NCI-H2227 treated with DMSO at 0.1 percent for 48 hours (cell line): Measurements from ENCODE around the gene YAE1.

Experiments
- DNase-seq: peaks from one replicate; lab custom pipeline; 2025; lab: John Stamatoyannopoulos, UW

The YAE1 gene

DNA sequence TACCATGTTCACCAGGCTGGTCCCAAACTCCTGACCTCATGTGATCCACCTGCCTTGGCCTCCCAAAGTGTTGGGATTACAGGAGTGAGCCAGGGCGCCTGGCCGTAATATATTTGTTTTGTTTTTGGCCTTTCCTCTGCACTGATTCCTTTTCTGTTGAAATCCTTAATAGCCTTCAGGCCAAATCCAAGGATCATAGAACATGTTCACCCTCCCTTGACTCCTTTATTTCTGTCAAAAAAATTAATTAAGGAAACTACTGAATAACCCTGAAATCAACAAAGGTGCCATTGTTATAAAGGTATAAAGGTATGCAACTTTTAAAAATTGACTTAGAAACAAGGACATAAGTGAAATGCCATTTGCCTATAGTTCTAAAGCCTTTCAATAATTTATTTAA is 41.7 kb downstream of the YAE1 start:
- DNase-seq: no peak

GRCh38 chr7:39608278-39608677 is 42.1 kb downstream of the YAE1 start:
- no peak for DNase-seq

DNA sequence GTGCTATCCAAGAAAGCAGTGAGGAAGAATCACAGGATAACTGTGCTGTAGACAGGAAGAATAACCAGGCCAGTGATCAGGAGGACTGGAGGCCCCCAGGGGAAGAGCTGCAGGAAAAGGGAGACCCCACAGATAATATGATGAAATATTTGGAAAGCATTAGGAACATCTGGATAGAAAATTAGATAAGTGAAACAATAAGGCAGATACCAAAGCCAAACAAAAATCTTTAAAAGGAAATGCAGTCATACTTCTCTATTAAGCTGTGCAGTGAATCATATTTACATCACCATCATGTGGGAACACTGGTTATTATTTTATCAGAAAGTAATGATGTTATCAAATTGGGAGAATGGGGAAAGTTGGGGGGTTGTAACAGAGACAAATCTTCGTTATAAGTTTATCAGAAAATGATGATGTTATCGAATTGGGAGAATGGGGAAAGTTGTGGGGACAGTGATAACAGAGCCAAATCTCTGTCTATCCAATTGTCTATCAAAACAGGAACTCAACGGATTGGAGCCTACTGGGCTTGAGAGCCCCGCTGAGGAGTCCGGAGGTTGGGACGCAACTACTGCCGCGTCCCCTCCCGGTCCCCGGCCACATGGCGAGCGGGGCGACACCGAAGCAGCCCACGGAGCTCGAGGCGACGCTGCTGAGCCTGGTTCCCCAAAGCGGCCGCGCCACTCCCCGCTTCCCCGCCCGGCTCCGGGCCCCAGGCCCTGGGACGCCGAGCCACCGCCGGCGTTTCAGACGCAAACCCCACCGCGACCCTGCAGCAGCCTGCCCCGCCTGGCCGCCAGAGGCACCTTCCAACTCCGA is 43.1 kb downstream of the YAE1 start:
- no peak for DNase-seq

- DNase-seq: no peak
Measured at GRCh38 chr7:39609935-39610263, 43.7 kb downstream of the YAE1 start.

DNA sequence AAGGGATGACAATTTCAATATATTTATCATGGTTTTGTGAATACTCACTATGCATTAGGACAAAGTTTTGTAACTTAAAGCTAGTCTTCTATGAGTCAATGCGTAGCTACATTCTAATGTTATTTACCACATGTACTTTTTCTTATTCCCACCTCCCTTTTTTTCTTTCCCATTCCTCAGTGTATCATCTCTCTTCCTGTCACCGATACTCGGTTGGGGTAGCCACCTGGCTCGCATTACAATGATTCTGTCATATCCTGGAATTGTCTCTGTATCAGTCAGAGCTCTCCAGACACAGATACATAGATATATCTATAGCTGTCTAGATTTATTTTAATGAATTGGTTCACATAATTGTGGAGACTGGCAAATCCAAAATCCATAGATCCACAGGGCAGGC is 47.4 kb downstream of the YAE1 start:
- no peak for DNase-seq

DNA sequence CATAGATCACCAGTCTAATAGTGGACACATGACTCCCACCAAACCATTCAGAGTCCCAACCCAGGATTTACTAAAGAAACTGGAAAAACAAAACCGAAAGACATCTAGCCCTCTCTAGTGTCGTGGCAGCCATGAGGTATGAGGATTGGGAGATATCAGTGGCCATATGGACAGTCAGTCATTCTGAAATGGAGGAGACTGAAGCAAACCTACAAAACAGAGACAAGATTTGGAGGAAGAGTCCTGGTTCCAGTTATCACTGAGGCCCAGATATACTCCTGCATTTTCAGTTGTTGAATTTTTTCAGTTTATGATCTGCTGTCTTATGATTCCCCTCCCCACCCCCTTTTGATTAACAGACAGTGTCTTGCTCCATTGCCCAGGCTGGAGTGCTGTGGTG is 48.1 kb downstream of the YAE1 start:
- no peak for DNase-seq

DNA sequence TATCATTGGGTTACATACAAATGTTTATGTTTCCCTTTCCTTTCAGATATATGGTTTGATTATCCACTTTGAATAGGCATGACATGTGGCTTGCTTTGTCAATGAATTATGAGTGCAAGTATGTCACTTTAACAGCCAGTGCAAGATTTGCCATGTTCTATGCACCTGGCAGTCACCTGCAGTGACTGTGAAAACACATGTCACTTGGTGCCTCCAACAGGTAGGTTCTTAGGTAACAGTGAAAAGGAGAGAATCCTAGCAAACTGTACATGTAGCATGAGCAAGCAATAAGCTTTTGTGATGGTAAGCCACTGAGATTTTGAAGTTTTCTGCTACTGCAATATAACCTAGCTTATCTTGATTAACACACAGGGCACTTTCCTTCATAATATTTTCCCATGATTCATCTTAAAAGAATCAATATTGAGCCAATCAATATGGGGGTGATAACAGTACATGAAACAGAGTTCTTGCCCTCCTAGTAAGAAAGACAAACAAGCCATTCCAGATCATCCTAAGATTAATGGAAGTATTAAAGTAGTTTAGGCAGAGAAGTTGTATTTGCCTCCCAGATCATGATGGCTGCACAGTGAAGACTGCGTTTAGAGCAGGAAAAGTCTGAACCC is 49.3 kb downstream of the YAE1 start:
- DNase-seq: no peak

- no peak for DNase-seq
Measured at GRCh38 chr7:39616138-39616537, 49.9 kb downstream of the YAE1 start.

- DNase-seq: no peak
Measured at GRCh38 chr7:39617005-39617404, 50.8 kb downstream of the YAE1 start.

DNA sequence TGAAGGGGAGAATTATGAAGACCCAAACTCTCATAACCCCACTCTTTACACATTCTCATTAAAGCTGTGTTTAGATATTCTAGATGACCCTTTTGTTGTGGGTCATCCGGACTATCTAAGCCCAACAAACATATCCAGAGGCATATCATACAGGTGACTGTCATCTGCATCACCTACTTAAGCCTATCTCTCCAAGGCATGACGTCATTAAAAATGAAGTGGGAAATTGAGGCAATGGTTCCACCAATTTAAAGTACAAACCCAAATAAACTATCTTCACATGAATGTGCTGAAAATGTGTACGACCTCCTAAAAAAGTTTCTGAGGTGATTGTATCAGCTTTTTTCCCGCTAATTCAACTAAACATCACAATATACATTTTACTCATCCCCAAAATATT is 52.7 kb downstream of the YAE1 start:
- DNase-seq: no peak

GRCh38 chr7:39620486-39620885 is 54.3 kb downstream of the YAE1 start:
- DNase-seq: no peak

DNA sequence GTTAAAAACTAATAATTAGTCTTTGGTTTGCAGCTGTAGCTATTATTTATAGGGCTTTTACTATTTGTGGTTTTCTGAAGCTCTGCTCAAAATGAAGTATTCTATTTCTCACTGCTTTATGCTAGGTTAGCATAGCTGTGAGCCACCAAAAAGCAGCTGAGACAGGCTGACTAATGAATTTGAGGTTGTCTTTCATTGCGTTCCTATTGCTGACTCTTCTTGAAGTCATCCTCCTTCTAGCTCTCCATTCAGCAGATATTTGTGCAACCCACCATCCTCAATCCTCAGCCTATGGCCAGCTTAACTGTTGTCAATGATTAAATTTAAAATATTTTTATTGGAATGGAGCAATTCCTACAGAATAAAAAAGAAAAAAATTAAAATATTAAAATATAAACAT is 55.1 kb downstream of the YAE1 start:
- no peak for DNase-seq

DNA sequence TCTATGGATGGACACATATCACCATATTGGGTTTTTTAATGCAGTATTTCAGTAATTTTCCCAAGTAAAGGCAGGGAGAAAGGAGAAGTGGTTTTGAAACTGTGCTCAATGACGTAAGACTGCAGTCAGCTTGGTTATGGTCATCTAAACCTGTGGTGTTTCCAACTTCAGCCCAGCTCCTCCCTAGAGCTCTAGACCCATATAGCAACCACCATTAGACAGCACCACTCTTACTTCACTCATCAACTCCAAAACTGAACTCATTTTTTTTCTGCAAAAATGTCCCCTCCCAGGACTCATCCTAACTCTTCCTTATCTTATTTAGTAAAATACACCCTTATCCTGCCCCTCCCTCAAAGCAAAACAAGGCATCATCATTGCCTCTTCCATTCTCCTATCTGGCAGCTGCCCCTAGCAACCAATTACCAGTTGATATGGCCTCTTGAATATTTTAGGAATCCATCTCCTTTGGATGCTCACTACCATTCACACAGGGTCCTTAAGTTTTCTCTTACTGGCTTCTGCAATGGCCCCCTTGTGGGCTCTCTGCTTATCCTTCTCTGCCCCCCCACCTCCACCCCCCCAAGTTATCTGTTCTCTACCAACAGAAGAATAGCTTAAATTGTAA is 55.7 kb downstream of the YAE1 start:
- DNase-seq: no peak
